Neural cell (in vitro differentiated cells): Measurements from ENCODE around the gene RCAN1. TPM values are rescaled to one million over a fixed set of nuclear protein-coding genes. Genes with fewer than 3 reads are reported as not detected.

Source experiments
- H2AFZ ChIP-seq: fragments of 200-600, 300-800 bp; sonication (generic), shearing (Covaris generic); 2 replicates; pipeline ENCODE4 v1.6.0; 2014; ENCODE audit warnings: low read depth, mild to moderate bottlenecking, antibody characterized with exemption, low read length, moderate library complexity
- H3F3A ChIP-seq: fragments of 200-600 bp; shearing (Covaris generic); 2 replicates; pipeline ENCODE4 v1.6.1; 2016; ENCODE audit warnings: mild to moderate bottlenecking, moderate library complexity, mixed read lengths, antibody characterized with exemption, low read length; ENCODE audit not compliant: insufficient read depth, poor library complexity, severe bottlenecking
- H3K27ac ChIP-seq: fragments of 200-600, 300-800 bp; sonication (generic), shearing (Covaris generic); 2 replicates; pipeline ENCODE4 v1.5.1; 2014; ENCODE audit warnings: mild to moderate bottlenecking, low read length, moderate library complexity
- H3K27me3 ChIP-seq: fragments of 300-800, 200-600 bp; sonication (generic), shearing (Covaris generic); 2 replicates; pipeline ENCODE4 v1.6.0; 2014; ENCODE audit warnings: mild to moderate bottlenecking, low read depth, low read length, moderate library complexity; ENCODE audit not compliant: insufficient read depth
- H3K36me3 ChIP-seq: fragments of 300-800, 200-600 bp; sonication (generic), shearing (Covaris generic); 2 replicates; pipeline ENCODE4 v1.5.1; 2014; ENCODE audit warnings: mild to moderate bottlenecking, antibody characterized with exemption, low read length, moderate library complexity; ENCODE audit not compliant: insufficient read depth
- H3K4me2 ChIP-seq: fragments of 300-800, 200-600 bp; sonication (generic), shearing (Covaris generic); 2 replicates; pipeline ENCODE4 v1.6.0; 2014; ENCODE audit warnings: mild to moderate bottlenecking, low read length
- H3K4me3 ChIP-seq: fragments of 300-800, 200-600 bp; sonication (generic), shearing (Covaris generic); 2 replicates; pipeline ENCODE4 v1.5.1; 2014; ENCODE audit warnings: mild to moderate bottlenecking, low read length, moderate library complexity
- H3K79me2 ChIP-seq: fragments of 200-600 bp; shearing (Covaris generic); replicated peaks from 2 replicates; pipeline ENCODE4 v1.6.0; 2014; ENCODE audit warnings: mild to moderate bottlenecking, low read length, moderate library complexity; ENCODE audit not compliant: insufficient read depth
- H3K9ac ChIP-seq: fragments of 300-800, 200-600 bp; sonication (generic), shearing (Covaris generic); 2 replicates; pipeline ENCODE4 v1.6.1; 2016; ENCODE audit warnings: mild to moderate bottlenecking, low read length, mixed read lengths
- H3K9me2 ChIP-seq: fragments of 200-600 bp; shearing (Covaris generic); 2 replicates; pipeline ENCODE4 v1.6.1; 2016; ENCODE audit warnings: mild to moderate bottlenecking, low read length, mixed read lengths; ENCODE audit not compliant: insufficient read depth
- H3K9me3 ChIP-seq: fragments of 200-600, 300-800 bp; sonication (generic), shearing (Covaris generic); 2 replicates; pipeline ENCODE4 v1.6.1; 2016; ENCODE audit warnings: mild to moderate bottlenecking, mixed run types, low read length, moderate library complexity, mixed read lengths
- H4K20me1 ChIP-seq: fragments of 200-600 bp; shearing (Covaris generic); 2 replicates; pipeline ENCODE4 v1.6.1; 2016; ENCODE audit warnings: mild to moderate bottlenecking, mixed run types; ENCODE audit not compliant: insufficient read depth
- CTCF ChIP-seq: fragments of 450-650 bp; IDR thresholded peaks from 2 replicates; pipeline ENCODE4 v1.5.1; 2014; ENCODE audit warnings: antibody characterized with exemption, mild to moderate bottlenecking, moderate library complexity; ENCODE audit not compliant: poor library complexity, severe bottlenecking
- EP300 ChIP-seq: fragments of 450-650 bp; conservative IDR thresholded peaks from 2 replicates; pipeline ENCODE4 v1.6.1; 2014; ENCODE audit warnings: antibody characterized with exemption, mild to moderate bottlenecking, moderate library complexity; ENCODE audit not compliant: poor library complexity, severe bottlenecking
- EZH2 ChIP-seq: fragments of 200-600, 300-800 bp; shearing (Covaris generic), sonication (generic); IDR thresholded peaks from 2 replicates; pipeline ENCODE4 v1.6.1; 2014; ENCODE audit warnings: antibody characterized with exemption, low read length, borderline replicate concordance, mild to moderate bottlenecking; ENCODE audit not compliant: insufficient read depth, poor library complexity, severe bottlenecking
- MXI1 ChIP-seq: fragments of 450-650 bp; conservative IDR thresholded peaks from 2 replicates; pipeline ENCODE4 v1.6.1; 2014; ENCODE audit warnings: antibody characterized with exemption, mild to moderate bottlenecking; ENCODE audit not compliant: poor library complexity, severe bottlenecking
- POLR2AphosphoS5 ChIP-seq: IDR thresholded peaks from 2 replicates; pipeline ENCODE4 v1.6.1; 2012
- RAD21 ChIP-seq: fragments of 450-650 bp; conservative IDR thresholded peaks from 2 replicates; pipeline ENCODE4 v1.6.1; 2014; ENCODE audit warnings: antibody characterized with exemption, mild to moderate bottlenecking, moderate library complexity
- REST ChIP-seq: IDR thresholded peaks from 2 replicates; pipeline ENCODE4 v1.6.1; 2012; ENCODE audit warnings: borderline replicate concordance
- SMC3 ChIP-seq: fragments of 450-650 bp; conservative IDR thresholded peaks from 2 replicates; pipeline ENCODE4 v1.6.1; 2014; ENCODE audit warnings: antibody characterized with exemption, mild to moderate bottlenecking, moderate library complexity; ENCODE audit not compliant: poor library complexity
- TAF1 ChIP-seq: IDR thresholded peaks from 2 replicates; pipeline ENCODE4 v1.6.1; 2012; ENCODE audit warnings: low read depth
- polyA plus RNA-seq: library from polyadenylated mRNA; depleted of rRNA; stranded (reverse); fragments of >200 nt; gene quantifications from 2 replicates; pipeline ENCODE4 v1.2.3, GENCODE V29; 2014

RCAN1 gene
- polyA plus RNA-seq, 1 donor from 2014 or later = 46.0 TPM

- peaks cover 9% of the 10 kb centered on the region for H3K36me3 ChIP-seq
- no peaks in the 10 kb centered on the region for H3K27me3 ChIP-seq
- H3K9ac ChIP-seq = no peak overlapping the region
- H4K20me1 ChIP-seq = no peaks in the 10 kb centered on the region
- no peaks in the 10 kb centered on the region for H3K79me2 ChIP-seq
- no peaks in the 10 kb centered on the region for H3K9me2 ChIP-seq
- H3K4me3 ChIP-seq = no peak overlapping the region
- H3K27ac ChIP-seq = no peak overlapping the region
- no peak overlapping the region for H3K4me2 ChIP-seq
- no peaks in the 10 kb centered on the region for H3K9me3 ChIP-seq
- no peak for TF ChIP-seq SMC3
- TF ChIP-seq CTCF = no peak
- TF ChIP-seq EZH2 = no peak
- TF ChIP-seq MXI1 = no peak
- no peak for TF ChIP-seq POLR2AphosphoS5
- no peak for TF ChIP-seq TAF1
- TF ChIP-seq EP300 = no peak
- no peak for TF ChIP-seq REST
- no peaks in the 10 kb centered on the region for H3F3A ChIP-seq
- H2AFZ ChIP-seq = no peak overlapping the region
Measured at GRCh38 chr21:34517039-34517438, 97.9 kb downstream of the RCAN1 start.

GRCh38 chr21:34514576-34515115 lies 100.3 kb downstream of the RCAN1 start:
- no peak overlapping the region for H3K4me3 ChIP-seq
- H3K27me3 ChIP-seq = no peaks in the 10 kb centered on the region
- H3K79me2 ChIP-seq = no peaks in the 10 kb centered on the region
- no peak overlapping the region for H3K27ac ChIP-seq
- no peaks in the 10 kb centered on the region for H4K20me1 ChIP-seq
- H3K9me2 ChIP-seq = no peaks in the 10 kb centered on the region
- H3K4me2 ChIP-seq = no peak overlapping the region
- no peak overlapping the region for H2AFZ ChIP-seq
- no peaks in the 10 kb centered on the region for H3K36me3 ChIP-seq
- TF ChIP-seq POLR2AphosphoS5 (no peak), MXI1 (no peak), TAF1 (no peak), EP300 (no peak), CTCF (no peak), EZH2 (no peak), SMC3 (no peak), REST (no peak), RAD21 (no peak)
- no peaks in the 10 kb centered on the region for H3F3A ChIP-seq
- no peaks in the 10 kb centered on the region for H3K9me3 ChIP-seq
- H3K9ac ChIP-seq = no peak overlapping the region
